ENCODE results near the gene NCOA1.

DNA sequence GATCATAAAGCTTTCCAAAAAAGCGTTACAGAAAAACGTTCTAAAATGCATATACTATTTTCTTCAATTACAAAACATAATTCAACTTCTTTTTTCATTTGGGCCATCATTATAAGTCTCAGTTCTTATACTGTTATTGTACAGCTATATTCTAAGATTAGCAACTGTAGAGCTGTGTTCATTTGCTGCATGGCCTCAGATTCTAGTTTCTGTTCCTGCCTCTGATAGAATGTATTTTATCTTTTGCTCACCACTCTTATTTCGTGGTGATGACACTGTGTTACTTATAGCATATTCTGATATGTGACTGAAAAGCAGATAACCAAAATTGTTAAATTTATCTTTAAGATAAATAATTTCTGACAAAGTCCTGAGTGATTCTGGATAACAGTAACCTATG lies 234.9 kb downstream of the NCOA1 start:
- no peak for TF ChIP-seq CTCF (conservative IDR thresholded peaks at IDR 0.05; ENCODE audit: low read depth, low read length)
- no peak for TF ChIP-seq CEBPB (IDR thresholded peaks at IDR 0.05; ENCODE audit: low read depth, low read length)
- no peak for TF ChIP-seq MXI1 (IDR thresholded peaks at IDR 0.05; ENCODE audit: borderline replicate concordance, low read depth, low read length)
- TF ChIP-seq POLR2A (IDR thresholded peaks at IDR 0.05; ENCODE audit: low read depth, low read length) = no peak
- TF ChIP-seq FOS (IDR thresholded peaks at IDR 0.05; ENCODE audit: low read depth, low read length) = no peak
- TF ChIP-seq RAD21 (IDR thresholded peaks at IDR 0.05; ENCODE audit: low read length) = no peak
- TF ChIP-seq MAFK (IDR thresholded peaks at IDR 0.05; ENCODE audit: low read depth, low read length) = no peak
- no peak for TF ChIP-seq RFX5 (IDR thresholded peaks at IDR 0.05; ENCODE audit: low read depth, low read length)
- TF ChIP-seq SMC3 (IDR thresholded peaks at IDR 0.05; ENCODE audit: low read depth, low read length) = no peak

Data from IMR-90 (cell line).